A549 (cell line): Measurements from ENCODE around the gene GPC1.

Experiments
- KDM1A ChIP-seq: fragments of 200-600 bp; sonication (generic); IDR thresholded peaks from 2 replicates; pipeline ENCODE4 v1.6.1; 2016; ENCODE audit warnings: low read depth, mild to moderate bottlenecking
- NR3C1 ChIP-seq: fragments of >200 bp; sonication (Bioruptor Twin); formaldehyde crosslinking; IDR thresholded peaks from 3 replicates; pipeline ENCODE4 v1.6.1; 2017
- PHF8 ChIP-seq: fragments of 200-600 bp; sonication (generic); IDR thresholded peaks from 2 replicates; pipeline ENCODE4 v1.6.1; 2016; ENCODE audit warnings: low read depth, mild to moderate bottlenecking, antibody characterized with exemption, moderate library complexity, borderline replicate concordance
- POLR2A ChIP-seq: IDR thresholded peaks from 2 replicates; pipeline ENCODE4 v1.6.1; 2012; ENCODE audit warnings: mild to moderate bottlenecking, low read length
- RAD21 ChIP-seq, 2 experiments: fragments of >200 bp in 1 of 2; sonication (Bioruptor Twin) in 1 of 2; formaldehyde crosslinking in 1 of 2; IDR thresholded peaks in 1 of 2; conservative IDR thresholded peaks in 1 of 2; 2 replicates in 1 of 2; 3 replicates in 1 of 2; pipeline ENCODE4 v1.6.1; 2012 to 2018; ENCODE audit warnings: inconsistent platforms in 1 of 2
- RCOR1 ChIP-seq: fragments of 150-350 bp; IDR thresholded peaks from 2 replicates; pipeline ENCODE4 v1.6.1; 2014; ENCODE audit warnings: antibody characterized with exemption, low read length, low read depth
- RFX5 ChIP-seq: fragments of 450-650 bp; IDR thresholded peaks from 2 replicates; pipeline ENCODE4 v1.7.1; 2014; ENCODE audit warnings: antibody characterized with exemption, mild to moderate bottlenecking, moderate library complexity
- TF ChIP-seq, protein P1 (sequence below): fragments of >200 bp; sonication (Bioruptor Twin); formaldehyde crosslinking; IDR thresholded peaks from 3 replicates; pipeline ENCODE4 v1.5.1; 2016
- TF ChIP-seq, protein P2 (sequence below): fragments of 250-450 bp; sonication (Bioruptor Pico); IDR thresholded peaks from 2 replicates; pipeline ENCODE4 v1.5.0; 2020; ENCODE audit warnings: low read depth, mild to moderate bottlenecking, moderate library complexity
- TF ChIP-seq, protein P3 (sequence below): IDR thresholded peaks from 2 replicates; pipeline ENCODE4 v1.6.1; 2012; ENCODE audit warnings: low read depth, borderline replicate concordance

DNA sequence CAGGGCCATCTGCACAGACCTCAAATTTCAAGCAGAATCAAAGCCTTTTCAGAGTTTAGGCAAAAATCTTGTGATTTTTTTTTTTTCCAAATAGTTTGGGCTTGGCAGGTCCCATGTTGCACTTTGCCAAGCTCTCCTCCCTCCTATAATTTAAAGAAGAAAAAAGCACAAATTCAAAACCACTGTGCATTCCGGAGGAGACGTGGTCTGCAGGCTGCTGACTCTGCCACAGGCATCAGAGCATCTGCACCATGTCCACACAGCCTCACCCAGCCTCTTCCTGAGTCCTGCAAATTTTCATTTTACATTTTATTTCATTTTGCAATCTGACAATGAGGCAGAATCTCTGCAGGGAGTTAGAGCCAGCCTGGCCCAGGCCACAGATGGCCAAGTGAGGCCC lies 15.7 kb upstream of the GPC1 start:
- TF ChIP-seq PHF8 (no peak), POLR2A (no peak), RAD21 (conservative IDR thresholded peaks at IDR 0.05 in 1 of 2, IDR thresholded peaks at IDR 0.05 in 1 of 2) (no peak), NR3C1 (no peak), RFX5 (no peak), RCOR1 (no peak), KDM1A (no peak)
- TF ChIP-seq, protein P1, sequence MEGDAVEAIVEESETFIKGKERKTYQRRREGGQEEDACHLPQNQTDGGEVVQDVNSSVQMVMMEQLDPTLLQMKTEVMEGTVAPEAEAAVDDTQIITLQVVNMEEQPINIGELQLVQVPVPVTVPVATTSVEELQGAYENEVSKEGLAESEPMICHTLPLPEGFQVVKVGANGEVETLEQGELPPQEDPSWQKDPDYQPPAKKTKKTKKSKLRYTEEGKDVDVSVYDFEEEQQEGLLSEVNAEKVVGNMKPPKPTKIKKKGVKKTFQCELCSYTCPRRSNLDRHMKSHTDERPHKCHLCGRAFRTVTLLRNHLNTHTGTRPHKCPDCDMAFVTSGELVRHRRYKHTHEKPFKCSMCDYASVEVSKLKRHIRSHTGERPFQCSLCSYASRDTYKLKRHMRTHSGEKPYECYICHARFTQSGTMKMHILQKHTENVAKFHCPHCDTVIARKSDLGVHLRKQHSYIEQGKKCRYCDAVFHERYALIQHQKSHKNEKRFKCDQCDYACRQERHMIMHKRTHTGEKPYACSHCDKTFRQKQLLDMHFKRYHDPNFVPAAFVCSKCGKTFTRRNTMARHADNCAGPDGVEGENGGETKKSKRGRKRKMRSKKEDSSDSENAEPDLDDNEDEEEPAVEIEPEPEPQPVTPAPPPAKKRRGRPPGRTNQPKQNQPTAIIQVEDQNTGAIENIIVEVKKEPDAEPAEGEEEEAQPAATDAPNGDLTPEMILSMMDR: no peak
- TF ChIP-seq, protein P2, sequence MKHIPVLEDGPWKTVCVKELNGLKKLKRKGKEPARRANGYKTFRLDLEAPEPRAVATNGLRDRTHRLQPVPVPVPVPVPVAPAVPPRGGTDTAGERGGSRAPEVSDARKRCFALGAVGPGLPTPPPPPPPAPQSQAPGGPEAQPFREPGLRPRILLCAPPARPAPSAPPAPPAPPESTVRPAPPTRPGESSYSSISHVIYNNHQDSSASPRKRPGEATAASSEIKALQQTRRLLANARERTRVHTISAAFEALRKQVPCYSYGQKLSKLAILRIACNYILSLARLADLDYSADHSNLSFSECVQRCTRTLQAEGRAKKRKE (CRISPR knock-in tag): no peak
- TF ChIP-seq, protein P3, sequence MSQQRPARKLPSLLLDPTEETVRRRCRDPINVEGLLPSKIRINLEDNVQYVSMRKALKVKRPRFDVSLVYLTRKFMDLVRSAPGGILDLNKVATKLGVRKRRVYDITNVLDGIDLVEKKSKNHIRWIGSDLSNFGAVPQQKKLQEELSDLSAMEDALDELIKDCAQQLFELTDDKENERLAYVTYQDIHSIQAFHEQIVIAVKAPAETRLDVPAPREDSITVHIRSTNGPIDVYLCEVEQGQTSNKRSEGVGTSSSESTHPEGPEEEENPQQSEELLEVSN: no peak
